ENCODE measurements around the gene GIGYF2. TPM values are rescaled to one million over a fixed set of nuclear protein-coding genes. Genes with fewer than 3 reads are reported as not detected.

The GIGYF2 gene
- polyA plus RNA-seq, 1 donor, result 63.4 TPM

- Histone ChIP-seq H3K4me3 (ENCODE audit: low read length) (no peak overlapping the region), H3K4me1 (ENCODE audit: control insufficient read depth, insufficient read depth, low read length) (peaks cover 50% of the 10 kb centered on the region), H3K9me3 (ENCODE audit: control insufficient read depth, low read depth, low read length) (no peaks in the 10 kb centered on the region), H3K27me3 (ENCODE audit: control insufficient read depth, insufficient read depth, low read length) (no peaks in the 10 kb centered on the region), H3K27ac (ENCODE audit: low read length) (peak overlapping the region; percentile 85), H3K36me3 (ENCODE audit: control insufficient read depth, insufficient read depth, low read length) (no peaks in the 10 kb centered on the region)
- WGBS (ENCODE audit: insufficient coverage, low lambda C conversion rate), result 33% methylated on average over 1 of the region's 3 CpGs
- peak in 1 of 2 donors; percentile 32 for DNase-seq
Measured at GRCh38 chr2:232779465-232779864, 82.3 kb downstream of the GIGYF2 start.

- Histone ChIP-seq H3K27me3 (ENCODE audit: control insufficient read depth, insufficient read depth, low read length) (no peaks in the 10 kb centered on the region), H3K4me3 (ENCODE audit: low read length) (no peak overlapping the region), H3K9me3 (ENCODE audit: control insufficient read depth, low read depth, low read length) (no peaks in the 10 kb centered on the region), H3K36me3 (ENCODE audit: control insufficient read depth, insufficient read depth, low read length) (no peaks in the 10 kb centered on the region), H3K27ac (ENCODE audit: low read length) (peak overlapping the region; percentile 85), H3K4me1 (ENCODE audit: control insufficient read depth, insufficient read depth, low read length) (peaks cover 50% of the 10 kb centered on the region)
- DNase-seq, result no peak
- no CpG with 5 or more reads among the region's 1 CpG for whole genome bisulfite sequencing (ENCODE audit: insufficient coverage, low lambda C conversion rate)
Measured at GRCh38 chr2:232779934-232780333, 82.8 kb downstream of the GIGYF2 start.

GRCh38 chr2:232781765-232782164 is 84.6 kb downstream of the GIGYF2 start:
- Histone ChIP-seq H3K36me3 (ENCODE audit: control insufficient read depth, insufficient read depth, low read length) (peaks cover 6% of the 10 kb centered on the region), H3K4me3 (ENCODE audit: low read length) (no peak overlapping the region), H3K4me1 (ENCODE audit: control insufficient read depth, insufficient read depth, low read length) (peaks cover 52% of the 10 kb centered on the region), H3K27me3 (ENCODE audit: control insufficient read depth, insufficient read depth, low read length) (no peaks in the 10 kb centered on the region), H3K9me3 (ENCODE audit: control insufficient read depth, low read depth, low read length) (no peaks in the 10 kb centered on the region), H3K27ac (ENCODE audit: low read length) (peak overlapping the region; percentile 79)
- peak; percentile 60 to 71 for DNase-seq

DNA sequence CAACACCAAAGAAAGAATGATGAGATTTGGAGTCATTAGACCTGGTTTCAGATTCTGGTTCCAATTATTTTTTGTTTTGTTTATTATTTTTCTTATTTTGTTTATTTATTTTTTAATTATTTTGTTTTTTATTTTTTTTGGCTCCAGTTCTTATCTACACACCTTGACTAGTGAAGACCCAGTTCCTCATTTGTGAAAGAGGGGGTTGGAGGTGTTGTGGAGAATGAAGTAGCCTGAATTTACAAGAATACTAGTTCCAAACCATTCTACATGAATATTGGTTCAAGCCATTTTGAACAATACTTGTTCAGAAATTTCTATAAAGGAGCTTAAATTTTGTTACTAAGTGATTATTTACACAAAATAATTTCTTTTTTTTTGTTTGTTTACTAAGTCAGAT is 86.1 kb downstream of the GIGYF2 start:
- H3K4me1 ChIP-seq (ENCODE audit: control insufficient read depth, insufficient read depth, low read length), result peaks cover 48% of the 10 kb centered on the region

DNA sequence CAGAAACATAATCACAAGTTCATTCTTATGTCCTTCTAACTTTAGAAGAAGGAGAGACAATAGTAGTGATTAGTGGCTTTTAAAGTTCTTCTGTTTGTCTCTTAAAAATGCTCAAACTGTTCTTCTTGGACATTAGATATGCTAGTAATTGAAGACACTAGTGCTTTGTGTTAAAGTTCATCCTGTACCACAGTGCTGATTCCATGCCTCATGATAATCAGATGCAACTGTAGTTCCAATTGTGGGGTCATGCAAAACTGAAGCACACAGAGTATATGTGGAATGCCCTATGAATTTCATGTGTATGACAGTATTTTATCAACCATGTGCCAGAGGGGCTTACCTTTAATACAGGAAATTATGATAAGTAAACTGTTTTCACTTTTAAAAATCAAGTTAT is 90.7 kb downstream of the GIGYF2 start:
- DNase-seq, result no peak
- Histone ChIP-seq H3K27me3 (ENCODE audit: control insufficient read depth, insufficient read depth, low read length) (no peaks in the 10 kb centered on the region), H3K4me1 (ENCODE audit: control insufficient read depth, insufficient read depth, low read length) (peaks cover 15% of the 10 kb centered on the region), H3K4me3 (ENCODE audit: low read length) (no peak overlapping the region), H3K27ac (ENCODE audit: low read length) (peak overlapping the region; percentile 26), H3K9me3 (ENCODE audit: control insufficient read depth, low read depth, low read length) (no peaks in the 10 kb centered on the region), H3K36me3 (ENCODE audit: control insufficient read depth, insufficient read depth, low read length) (peaks cover 35% of the 10 kb centered on the region)

More for the DNA sequence above, 86.1 kb downstream of the GIGYF2 start:
- Histone ChIP-seq H3K27me3 (ENCODE audit: control insufficient read depth, insufficient read depth, low read length) (no peaks in the 10 kb centered on the region), H3K9me3 (ENCODE audit: control insufficient read depth, low read depth, low read length) (no peaks in the 10 kb centered on the region), H3K4me3 (ENCODE audit: low read length) (no peak overlapping the region), H3K27ac (ENCODE audit: low read length) (no peak overlapping the region), H3K36me3 (ENCODE audit: control insufficient read depth, insufficient read depth, low read length) (peaks cover 8% of the 10 kb centered on the region)
- DNase-seq, result no peak

DNA sequence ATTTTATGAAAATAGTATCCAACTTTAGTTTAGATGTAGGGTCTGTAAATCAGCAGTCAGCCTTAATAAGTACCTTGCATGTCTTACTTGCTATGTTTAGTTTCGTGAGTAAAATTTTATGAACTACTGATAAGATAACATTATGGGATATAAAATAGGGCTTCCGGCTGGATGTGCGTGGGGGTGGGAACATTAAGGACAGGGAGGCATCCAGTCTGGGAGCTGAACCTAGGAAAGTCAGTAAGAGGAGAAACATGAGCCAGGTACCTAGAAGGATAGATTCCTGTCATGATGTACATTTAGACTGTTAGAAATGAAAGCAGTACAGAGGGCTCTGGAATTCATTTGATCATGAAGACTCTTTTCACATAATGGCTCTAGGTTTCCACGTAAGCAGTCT is 92.0 kb downstream of the GIGYF2 start:
- Histone ChIP-seq H3K4me1 (ENCODE audit: control insufficient read depth, insufficient read depth, low read length) (peaks cover 14% of the 10 kb centered on the region), H3K4me3 (ENCODE audit: low read length) (no peak overlapping the region), H3K27me3 (ENCODE audit: control insufficient read depth, insufficient read depth, low read length) (no peaks in the 10 kb centered on the region), H3K27ac (ENCODE audit: low read length) (peak overlapping the region; percentile 26), H3K9me3 (ENCODE audit: control insufficient read depth, low read depth, low read length) (no peaks in the 10 kb centered on the region), H3K36me3 (ENCODE audit: control insufficient read depth, insufficient read depth, low read length) (peaks cover 47% of the 10 kb centered on the region)
- DNase-seq, result peak; percentile 26 to 61
- WGBS (ENCODE audit: insufficient coverage, low lambda C conversion rate), result 10% methylated on average over 2 of the region's 4 CpGs

DNA sequence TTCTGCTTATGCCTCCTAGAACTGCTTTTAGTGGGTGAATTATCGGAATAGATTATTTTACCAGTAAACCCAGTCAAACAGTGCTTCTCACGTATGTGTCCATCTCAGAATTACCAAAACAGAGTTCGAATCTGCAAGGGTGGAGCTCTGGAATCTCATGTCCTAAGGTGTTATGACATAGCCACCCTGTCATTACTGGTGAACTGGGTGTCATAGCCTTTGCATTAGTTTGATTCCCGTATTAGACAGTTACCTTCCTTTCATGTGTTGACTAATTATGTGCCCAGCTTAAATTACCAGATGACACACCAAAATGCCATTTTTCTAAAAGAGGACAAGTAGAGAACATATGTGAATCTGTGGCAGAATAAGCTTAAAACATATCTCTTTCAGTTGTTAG is 94.4 kb downstream of the GIGYF2 start:
- H3K4me3 ChIP-seq (ENCODE audit: low read length), result no peak overlapping the region
- H3K27me3 ChIP-seq (ENCODE audit: control insufficient read depth, insufficient read depth, low read length), result no peaks in the 10 kb centered on the region
- peaks cover 12% of the 10 kb centered on the region for H3K4me1 ChIP-seq (ENCODE audit: control insufficient read depth, insufficient read depth, low read length)
- DNase-seq, result no peak
- H3K27ac ChIP-seq (ENCODE audit: low read length), result no peak overlapping the region
- peaks cover 59% of the 10 kb centered on the region for H3K36me3 ChIP-seq (ENCODE audit: control insufficient read depth, insufficient read depth, low read length)
- WGBS (ENCODE audit: insufficient coverage, low lambda C conversion rate), result no CpG with 5 or more reads among the region's 4 CpGs
- no peaks in the 10 kb centered on the region for H3K9me3 ChIP-seq (ENCODE audit: control insufficient read depth, low read depth, low read length)

DNA sequence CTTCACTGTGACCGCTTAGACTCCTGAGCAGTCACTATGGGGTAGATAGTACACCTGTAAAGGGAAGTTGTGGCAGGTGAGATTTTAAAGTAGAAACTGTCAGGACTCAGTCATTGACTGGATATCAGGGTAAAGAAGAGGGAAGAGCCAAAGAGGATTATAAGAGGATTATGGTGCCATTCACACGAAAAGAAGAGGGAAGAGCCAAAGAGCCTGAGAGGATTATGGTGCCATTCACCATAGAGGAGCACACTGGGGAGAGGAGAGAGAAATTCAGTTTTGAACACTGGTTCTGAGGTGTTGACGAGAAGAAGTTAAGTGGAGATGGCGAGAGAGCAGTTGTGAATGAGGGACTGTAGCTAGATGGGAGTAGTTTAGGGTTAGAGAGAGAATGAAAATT is 96.1 kb downstream of the GIGYF2 start:
- 90% methylated on average over 4 of the region's 4 CpGs for WGBS (ENCODE audit: insufficient coverage, low lambda C conversion rate)
- Histone ChIP-seq H3K4me1 (ENCODE audit: control insufficient read depth, insufficient read depth, low read length) (peaks cover 4% of the 10 kb centered on the region), H3K27me3 (ENCODE audit: control insufficient read depth, insufficient read depth, low read length) (no peaks in the 10 kb centered on the region), H3K27ac (ENCODE audit: low read length) (no peak overlapping the region), H3K36me3 (ENCODE audit: control insufficient read depth, insufficient read depth, low read length) (peaks cover 65% of the 10 kb centered on the region), H3K9me3 (ENCODE audit: control insufficient read depth, low read depth, low read length) (no peaks in the 10 kb centered on the region), H3K4me3 (ENCODE audit: low read length) (no peak overlapping the region)
- DNase-seq, result no peak

DNA sequence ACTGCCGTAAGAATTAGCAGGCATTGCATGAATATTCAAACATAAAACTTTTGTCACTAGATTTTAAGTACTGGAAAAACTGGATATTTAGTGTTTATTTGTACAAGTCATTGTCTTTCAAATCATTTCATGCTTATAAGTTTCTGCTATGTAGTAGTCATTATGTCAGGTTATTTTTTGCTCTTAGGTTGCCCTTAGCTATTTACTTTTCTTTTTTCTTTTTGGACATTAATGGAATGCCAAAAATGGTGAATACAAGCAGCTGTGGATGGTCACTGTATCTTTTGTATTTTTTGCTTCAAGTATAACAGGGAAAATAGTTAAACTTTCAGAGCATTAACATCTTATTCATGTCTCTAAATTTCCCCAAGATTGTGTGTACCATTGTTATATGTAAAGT is 97.8 kb downstream of the GIGYF2 start:
- H3K27me3 ChIP-seq (ENCODE audit: control insufficient read depth, insufficient read depth, low read length), result no peaks in the 10 kb centered on the region
- no CpG with 5 or more reads among the region's 1 CpG for WGBS (ENCODE audit: insufficient coverage, low lambda C conversion rate)

DNA sequence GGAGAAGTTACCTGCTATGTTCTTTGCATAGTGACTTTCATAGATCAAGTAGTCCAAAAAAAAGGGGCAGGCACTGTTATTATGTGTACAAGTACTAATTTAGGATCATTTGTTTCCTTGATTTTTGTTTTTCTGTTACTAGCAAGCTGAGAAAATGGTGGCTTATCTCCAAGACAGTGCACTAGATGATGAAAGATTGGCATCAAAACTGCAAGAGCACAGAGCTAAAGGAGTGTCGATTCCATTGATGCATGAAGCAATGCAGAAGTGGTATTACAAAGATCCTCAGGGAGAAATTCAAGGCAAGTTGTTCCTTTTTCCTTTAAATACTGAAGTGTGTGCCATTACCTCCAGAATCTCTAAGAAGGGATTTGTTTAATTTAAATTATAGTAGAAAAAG is 98.8 kb downstream of the GIGYF2 start:
- H3K4me3 ChIP-seq (ENCODE audit: low read length), result no peak overlapping the region
- no peak overlapping the region for H3K27ac ChIP-seq (ENCODE audit: low read length)
- H3K36me3 ChIP-seq (ENCODE audit: control insufficient read depth, insufficient read depth, low read length), result peaks cover 66% of the 10 kb centered on the region
- no peak for DNase-seq
- no peaks in the 10 kb centered on the region for H3K4me1 ChIP-seq (ENCODE audit: control insufficient read depth, insufficient read depth, low read length)
- H3K9me3 ChIP-seq (ENCODE audit: control insufficient read depth, low read depth, low read length), result no peaks in the 10 kb centered on the region
- no CpG with 5 or more reads among the region's 1 CpG for WGBS (ENCODE audit: insufficient coverage, low lambda C conversion rate)
- H3K27me3 ChIP-seq (ENCODE audit: control insufficient read depth, insufficient read depth, low read length), result no peaks in the 10 kb centered on the region

More for the DNA sequence above, 97.8 kb downstream of the GIGYF2 start:
- peaks cover 67% of the 10 kb centered on the region for H3K36me3 ChIP-seq (ENCODE audit: control insufficient read depth, insufficient read depth, low read length)
- H3K27ac ChIP-seq (ENCODE audit: low read length), result no peak overlapping the region
- H3K4me3 ChIP-seq (ENCODE audit: low read length), result no peak overlapping the region
- H3K4me1 ChIP-seq (ENCODE audit: control insufficient read depth, insufficient read depth, low read length), result no peaks in the 10 kb centered on the region
- no peaks in the 10 kb centered on the region for H3K9me3 ChIP-seq (ENCODE audit: control insufficient read depth, low read depth, low read length)
- no peak for DNase-seq

GRCh38 chr2:232798187-232798586 is 101.1 kb downstream of the GIGYF2 start:
- Histone ChIP-seq H3K27me3 (ENCODE audit: control insufficient read depth, insufficient read depth, low read length) (no peaks in the 10 kb centered on the region), H3K27ac (ENCODE audit: low read length) (no peak overlapping the region), H3K4me3 (ENCODE audit: low read length) (no peak overlapping the region), H3K36me3 (ENCODE audit: control insufficient read depth, insufficient read depth, low read length) (peaks cover 49% of the 10 kb centered on the region), H3K4me1 (ENCODE audit: control insufficient read depth, insufficient read depth, low read length) (no peaks in the 10 kb centered on the region), H3K9me3 (ENCODE audit: control insufficient read depth, low read depth, low read length) (no peaks in the 10 kb centered on the region)
- DNase-seq, result peak in 1 of 2 donors; percentile 30

Data from large intestine (tissue), 3 donors.